Stimulated activated CD4-positive, alpha-beta T cell treated with anti-CD3 and anti-CD28 coated beads, Interleukin-4, amount 100 ng/mL, for 4 hours (primary cell): Measurements from ENCODE around the gene PRICKLE1.

Source experiments
- DNase-seq, 2 experiments: peaks; one replicate each; pipeline ENCODE4 v3.0.0-alpha.2; 2020

PRICKLE1 gene

GRCh38 chr12:42588524-42589464 lies 752 bp downstream of the PRICKLE1 start:
- no peak for DNase-seq

- no peak for DNase-seq
These were observed 1.7 kb downstream of the PRICKLE1 start for GRCh38 chr12:42587601-42588523.

GRCh38 chr12:42586268-42586667 lies 3.3 kb downstream of the PRICKLE1 start:
- DNase-seq = no peak

GRCh38 chr12:42585841-42586216 lies 3.7 kb downstream of the PRICKLE1 start:
- no peak for DNase-seq

GRCh38 chr12:42585154-42585840 lies 4.2 kb downstream of the PRICKLE1 start:
- DNase-seq = no peak

GRCh38 chr12:42584651-42585111 lies 4.9 kb downstream of the PRICKLE1 start:
- no peak for DNase-seq

- no peak for DNase-seq
These were observed 6.5 kb downstream of the PRICKLE1 start for GRCh38 chr12:42583016-42583415.

GRCh38 chr12:42582498-42582897 lies 7.0 kb downstream of the PRICKLE1 start:
- DNase-seq = no peak

- no peak for DNase-seq
These were observed 7.5 kb downstream of the PRICKLE1 start for GRCh38 chr12:42582050-42582449.

- no peak for DNase-seq
These were observed 13.2 kb downstream of the PRICKLE1 start for GRCh38 chr12:42576374-42576773.

- DNase-seq = no peak
These were observed 13.8 kb downstream of the PRICKLE1 start for GRCh38 chr12:42575717-42576116.

- no peak for DNase-seq
These were observed 14.7 kb downstream of the PRICKLE1 start for GRCh38 chr12:42574851-42575266.

- no peak for DNase-seq
These were observed 18.1 kb downstream of the PRICKLE1 start for GRCh38 chr12:42571327-42572009.

- no peak for DNase-seq
These were observed 19.5 kb downstream of the PRICKLE1 start for GRCh38 chr12:42570076-42570475.

- DNase-seq = no peak
These were observed 20.3 kb downstream of the PRICKLE1 start for GRCh38 chr12:42568952-42569915.

- DNase-seq = no peak
These were observed 23.9 kb downstream of the PRICKLE1 start for GRCh38 chr12:42565633-42566032.

- no peak for DNase-seq
These were observed 24.6 kb downstream of the PRICKLE1 start for GRCh38 chr12:42564996-42565395.

GRCh38 chr12:42564556-42564955 lies 25.0 kb downstream of the PRICKLE1 start:
- no peak for DNase-seq

- DNase-seq = no peak
These were observed 28.6 kb downstream of the PRICKLE1 start for GRCh38 chr12:42560977-42561376.

- no peak for DNase-seq
These were observed 31.9 kb downstream of the PRICKLE1 start for GRCh38 chr12:42557586-42558172.

GRCh38 chr12:42556917-42557316 lies 32.6 kb downstream of the PRICKLE1 start:
- no peak for DNase-seq
